Upper lobe of right lung (tissue), 1 donor: ENCODE results near the gene TPD52L1. TPM values are rescaled to one million over a fixed set of nuclear protein-coding genes. Genes with fewer than 3 reads are reported as not detected.

Source experiments
- ATAC-seq: fragments of 200-7000 bp; cut with Tn5 transposase; one replicate; pipeline ENCODE4 v1.9.1; 2020; ENCODE audit warnings: mild to moderate bottlenecking, moderate library complexity
- DNase-seq: peaks from one replicate; pipeline ENCODE4 v3.0.0-alpha.2; 2020
- H3K27ac ChIP-seq: fragments of 200-600 bp; one replicate; pipeline ENCODE4 v1.8.0; 2022
- H3K27me3 ChIP-seq: fragments of 200-600 bp; one replicate; pipeline ENCODE4 v1.8.0; 2022; ENCODE audit warnings: mild to moderate bottlenecking
- H3K36me3 ChIP-seq: fragments of 200-600 bp; one replicate; pipeline ENCODE4 v1.8.0; 2022
- H3K4me1 ChIP-seq: fragments of 200-600 bp; one replicate; pipeline ENCODE4 v1.8.0; 2022
- H3K4me3 ChIP-seq: fragments of 200-600 bp; one replicate; pipeline ENCODE4 v1.8.0; 2022; ENCODE audit warnings: mild to moderate bottlenecking
- H3K9me3 ChIP-seq: fragments of 200-600 bp; one replicate; pipeline ENCODE4 v1.8.0; 2022
- CTCF ChIP-seq: fragments of 200-600 bp; IDR thresholded peaks from one replicate; pipeline ENCODE4 v1.8.0; 2022; ENCODE audit warnings: antibody characterized with exemption
- intact Hi-C: fragments of 100-400 bp; cut with DNase I; formaldehyde crosslinking; loops from one replicate; pipeline ENCODE4 v1.11.0; 2022
- total RNA-seq: library from RNA; stranded (reverse); fragmentation: NEBNext Ultra II Directional; extraction: Animal tissue kit (Norgen Biotek cat#: 25700); gene quantifications from one replicate; pipeline ENCODE4 v1.2.1, GENCODE V29; 2021
- donor health status: DM: no; HTN: yes; CAD: no; lungs with severe emphysema.

TPD52L1 gene
- total RNA-seq, 1 donor from 2014 or later = 24.5 TPM

- Histone ChIP-seq H3K27me3 (no peaks in the 10 kb centered on the region), H3K36me3 (no peaks in the 10 kb centered on the region), H3K27ac (no peak overlapping the region), H3K4me3 (no peak overlapping the region), H3K4me1 (no peaks in the 10 kb centered on the region), H3K9me3 (no peaks in the 10 kb centered on the region)
- ATAC-seq (no peak), DNase-seq (no peak)
- intact Hi-C loops = no loop called here
- no peak for TF ChIP-seq CTCF
Observed at GRCh38 chr6:125175466-125176048, 22.0 kb downstream of the TPD52L1 start.

- ATAC-seq (no peak), DNase-seq (no peak)
- H3K27me3 ChIP-seq = no peaks in the 10 kb centered on the region
- H3K27ac ChIP-seq = no peak overlapping the region
- intact Hi-C loops = no loop called here
- no peaks in the 10 kb centered on the region for H3K36me3 ChIP-seq
- TF ChIP-seq CTCF = no peak
- H3K9me3 ChIP-seq = no peaks in the 10 kb centered on the region
- no peak overlapping the region for H3K4me3 ChIP-seq
- no peaks in the 10 kb centered on the region for H3K4me1 ChIP-seq
Observed at GRCh38 chr6:125182237-125183008, 28.9 kb downstream of the TPD52L1 start.

GRCh38 chr6:125183391-125183790 lies 29.8 kb downstream of the TPD52L1 start:
- no peaks in the 10 kb centered on the region for H3K4me1 ChIP-seq
- H3K27me3 ChIP-seq = no peaks in the 10 kb centered on the region
- no peak for TF ChIP-seq CTCF
- H3K4me3 ChIP-seq = no peak overlapping the region
- no peak overlapping the region for H3K27ac ChIP-seq
- no peaks in the 10 kb centered on the region for H3K36me3 ChIP-seq
- H3K9me3 ChIP-seq = no peaks in the 10 kb centered on the region
- DNase-seq = no peak
- no peak for ATAC-seq
- intact Hi-C loops = no loop called here

GRCh38 chr6:125188037-125188436 lies 34.5 kb downstream of the TPD52L1 start:
- Histone ChIP-seq H3K27ac (no peak overlapping the region), H3K27me3 (no peaks in the 10 kb centered on the region), H3K9me3 (no peaks in the 10 kb centered on the region), H3K36me3 (no peaks in the 10 kb centered on the region), H3K4me3 (no peak overlapping the region), H3K4me1 (no peaks in the 10 kb centered on the region)
- TF ChIP-seq CTCF = no peak
- ATAC-seq = no peak
- DNase-seq = no peak
- intact Hi-C loops = no loop called here

- no peak for TF ChIP-seq CTCF
- Histone ChIP-seq H3K27ac (no peak overlapping the region), H3K4me1 (no peaks in the 10 kb centered on the region)
Observed at GRCh38 chr6:125188594-125189203, 35.1 kb downstream of the TPD52L1 start.

More at GRCh38 chr6:125188594-125189203, 35.1 kb downstream of the TPD52L1 start:
- DNase-seq (no peak), ATAC-seq (no peak)
- H3K4me3 ChIP-seq = no peak overlapping the region
- no peaks in the 10 kb centered on the region for H3K36me3 ChIP-seq
- intact Hi-C loops = no loop called here
- no peaks in the 10 kb centered on the region for H3K27me3 ChIP-seq
- no peaks in the 10 kb centered on the region for H3K9me3 ChIP-seq
